Kidney (tissue), 14 donors: ENCODE results near the gene FAM83F. TPM values are rescaled to one million over a fixed set of nuclear protein-coding genes. Genes with fewer than 3 reads are reported as not detected.

Source experiments
- DNase-seq, 5 donors: peaks; one replicate each; pipeline ENCODE4 v3.0.0-alpha.2; 2013 to 2020
- FAIRE-seq: peaks from 2 replicates; lab custom pipeline; 2012; peaks lifted over from hg19 to GRCh38; lab: Jason Lieb, UNC
- H3K27ac ChIP-seq, 2 donors: one replicate each; pipeline ENCODE4 v1.7.0; 2013; ENCODE audit warnings: low read depth in 2 of 2, low read length in 2 of 2, inconsistent platforms in 1 of 2
- H3K27me3 ChIP-seq: one replicate; pipeline ENCODE4 v1.7.1; 2013; ENCODE audit warnings: low read length, inconsistent platforms; ENCODE audit not compliant: control insufficient read depth, insufficient read depth
- H3K36me3 ChIP-seq, 3 donors: one replicate each; pipeline versions ENCODE4 v1.7.0 to v1.7.1; 2013; ENCODE audit warnings: low read length in 3 of 3, control low read depth in 1 of 3, inconsistent platforms in 1 of 3; ENCODE audit not compliant: insufficient read depth in 3 of 3, control insufficient read depth in 2 of 3
- H3K4me1 ChIP-seq, 3 donors: one replicate each; pipeline versions ENCODE4 v1.7.0 to v1.7.1; 2013; ENCODE audit warnings: low read length in 3 of 3, inconsistent platforms in 1 of 3, low read depth in 1 of 3; ENCODE audit not compliant: control insufficient read depth in 2 of 3, insufficient read depth in 2 of 3
- H3K4me3 ChIP-seq, 3 donors: one replicate each; pipeline versions ENCODE4 v1.7.0 to v1.8.1; 2013; ENCODE audit warnings: low read length in 3 of 3, control low read depth in 1 of 3, inconsistent platforms in 1 of 3
- H3K9ac ChIP-seq, 3 donors: one replicate each; pipeline versions ENCODE4 v1.7.0 to v1.7.1; 2013; ENCODE audit warnings: low read length in 3 of 3, control low read depth in 1 of 3, inconsistent platforms in 1 of 3
- H3K9me3 ChIP-seq, 3 donors: one replicate each; pipeline versions ENCODE4 v1.7.0 to v1.7.1; 2013; ENCODE audit warnings: low read length in 3 of 3, control low read depth in 1 of 3, inconsistent platforms in 1 of 3; ENCODE audit not compliant: control insufficient read depth in 2 of 3, insufficient read depth in 1 of 3
- intact Hi-C: fragments of 100-400 bp; cut with DNase I; formaldehyde crosslinking; loops from one replicate; pipeline ENCODE4 v1.11.1; 2022
- polyA plus RNA-seq: library from polyadenylated mRNA; stranded (reverse); fragments of 350-450 nt; fragmentation: Illumina TruSeq; extraction: RNeasy Lipid Tissue Mini Kit (QIAGEN cat#74804); gene quantifications from one replicate; pipeline ENCODE4 v1.2.3, GENCODE V29; 2014; ENCODE audit warnings: low read depth, low replicate concordance; ENCODE audit not compliant: insufficient read depth
- total RNA-seq: library from RNA; stranded (reverse); fragmentation: NEBNext Ultra II Directional; extraction: Animal tissue kit (Norgen Biotek cat#: 25700); gene quantifications from one replicate; pipeline ENCODE4 v1.2.1, GENCODE V29; 2021
- TF ChIP-seq, protein P1 (sequence below): IDR thresholded peaks from 3 replicates; pipeline ENCODE4 v1.5.1; 2012; ENCODE audit warnings: mild to moderate bottlenecking, moderate library complexity, borderline replicate concordance; ENCODE audit not compliant: insufficient read depth; ENCODE audit errors: extremely low read depth
- donor health status: control.
- donor health status: control.
- donor health status: control.
- donor health status: control.
- donor health status: control.
- donor health status: DM: yes; HTN: yes; CAD: no.
- donor health status: Normal renal cell carcinoma (clear cell type).

Gene FAM83F
- total and polyA plus RNA-seq, 2 donors from 2014 or later = 6.8 to 13.1 TPM

GRCh38 chr22:40055143-40055883 is 60.6 kb downstream of the FAM83F start:
- DNase-seq (no peak), FAIRE-seq (no peak)
- Histone ChIP-seq H3K27ac (no peak overlapping the region), H3K9ac (no peak overlapping the region), H3K36me3 (no peaks in the 10 kb centered on the region), H3K4me3 (no peak overlapping the region), H3K27me3 (no peaks in the 10 kb centered on the region), H3K4me1 (peaks cover 0 to 21% (median 14%) of the 10 kb centered on the region in 3 donors), H3K9me3 (no peaks in the 10 kb centered on the region)
- TF ChIP-seq, protein P1, sequence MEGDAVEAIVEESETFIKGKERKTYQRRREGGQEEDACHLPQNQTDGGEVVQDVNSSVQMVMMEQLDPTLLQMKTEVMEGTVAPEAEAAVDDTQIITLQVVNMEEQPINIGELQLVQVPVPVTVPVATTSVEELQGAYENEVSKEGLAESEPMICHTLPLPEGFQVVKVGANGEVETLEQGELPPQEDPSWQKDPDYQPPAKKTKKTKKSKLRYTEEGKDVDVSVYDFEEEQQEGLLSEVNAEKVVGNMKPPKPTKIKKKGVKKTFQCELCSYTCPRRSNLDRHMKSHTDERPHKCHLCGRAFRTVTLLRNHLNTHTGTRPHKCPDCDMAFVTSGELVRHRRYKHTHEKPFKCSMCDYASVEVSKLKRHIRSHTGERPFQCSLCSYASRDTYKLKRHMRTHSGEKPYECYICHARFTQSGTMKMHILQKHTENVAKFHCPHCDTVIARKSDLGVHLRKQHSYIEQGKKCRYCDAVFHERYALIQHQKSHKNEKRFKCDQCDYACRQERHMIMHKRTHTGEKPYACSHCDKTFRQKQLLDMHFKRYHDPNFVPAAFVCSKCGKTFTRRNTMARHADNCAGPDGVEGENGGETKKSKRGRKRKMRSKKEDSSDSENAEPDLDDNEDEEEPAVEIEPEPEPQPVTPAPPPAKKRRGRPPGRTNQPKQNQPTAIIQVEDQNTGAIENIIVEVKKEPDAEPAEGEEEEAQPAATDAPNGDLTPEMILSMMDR = no peak
- intact Hi-C loops = no loop called here

GRCh38 chr22:40056154-40056553 is 61.4 kb downstream of the FAM83F start:
- Histone ChIP-seq H3K27ac (no peak overlapping the region), H3K27me3 (no peaks in the 10 kb centered on the region), H3K9me3 (no peaks in the 10 kb centered on the region), H3K4me3 (no peak overlapping the region), H3K4me1 (peaks cover 0 to 21% (median 12%) of the 10 kb centered on the region in 3 donors), H3K36me3 (no peaks in the 10 kb centered on the region), H3K9ac (no peak overlapping the region)
- intact Hi-C loops = no loop called here
- no peak for FAIRE-seq
- no peak for DNase-seq
- TF ChIP-seq, protein P1 = no peak

DNA sequence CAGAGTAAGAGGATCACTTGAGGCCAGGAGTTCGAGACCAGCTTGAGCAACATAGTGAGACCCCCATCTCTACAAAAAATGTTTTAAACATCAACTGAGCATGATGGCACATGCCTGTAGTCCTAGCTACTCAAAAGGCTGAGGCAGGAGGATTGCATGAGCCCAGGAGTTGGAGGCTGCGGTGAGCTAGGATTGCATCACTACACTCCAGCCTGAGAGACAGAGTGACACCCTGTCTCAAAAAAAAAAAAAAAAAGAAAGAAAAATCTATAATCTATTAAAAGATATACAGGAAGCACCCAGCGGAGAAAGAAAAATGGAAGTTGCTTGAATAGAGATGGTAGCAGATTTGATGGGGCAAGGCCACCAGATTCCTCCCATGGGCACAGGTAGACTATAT is 61.8 kb downstream of the FAM83F start:
- H3K36me3 ChIP-seq = no peaks in the 10 kb centered on the region
- H3K4me3 ChIP-seq = no peak overlapping the region
- intact Hi-C loops = no loop called here
- H3K27ac ChIP-seq = no peak overlapping the region
- DNase-seq (no peak), FAIRE-seq (no peak)
- H3K27me3 ChIP-seq = no peaks in the 10 kb centered on the region
- no peaks in the 10 kb centered on the region for H3K9me3 ChIP-seq
- H3K4me1 ChIP-seq = peaks cover 0 to 21% (median 9%) of the 10 kb centered on the region in 3 donors
- TF ChIP-seq, protein P1 = no peak
- H3K9ac ChIP-seq = no peak overlapping the region
